ENCODE results near the gene ZC3HAV1L.

DNA sequence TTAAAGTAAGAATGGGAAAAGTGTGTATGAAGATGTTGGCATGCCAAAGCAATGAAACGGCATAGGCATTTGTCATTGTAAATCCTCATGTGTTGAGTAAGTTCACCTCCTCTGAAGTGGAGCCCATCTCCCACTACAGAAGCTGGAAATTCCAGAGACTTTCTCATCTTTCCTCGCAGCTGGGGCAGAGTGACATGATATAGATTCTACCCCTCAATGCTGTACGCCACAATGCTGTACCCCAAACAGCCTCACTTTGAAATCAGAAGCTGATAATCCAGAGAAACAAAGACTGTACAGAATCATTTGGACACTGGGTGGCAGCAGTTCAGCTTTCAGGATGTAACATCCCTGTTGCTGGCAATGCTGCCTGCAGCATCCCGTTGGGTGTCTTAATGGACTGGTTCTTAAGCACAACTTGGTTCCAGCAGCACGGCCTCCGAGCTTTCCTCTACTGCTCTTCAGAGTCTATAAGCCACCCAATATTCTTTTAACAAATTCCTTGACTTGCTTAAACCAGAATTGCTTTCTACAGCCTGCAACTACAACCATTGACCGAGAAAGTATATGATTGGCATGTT is 18.8 kb downstream of the ZC3HAV1L start:
- TF ChIP-seq CHD2 (IDR thresholded peaks at IDR 0.05; ENCODE audit: low read length, partially characterized antibody) (no peak), RNF2 (IDR thresholded peaks at IDR 0.05; ENCODE audit: borderline replicate concordance, low read depth) (no peak), RAD21 (conservative IDR thresholded peaks at IDR 0.05 in 1 of 2, IDR thresholded peaks at IDR 0.05 in 1 of 2) (peak; percentile 74 to 79), EP300 (IDR thresholded peaks at IDR 0.05) (no peak), CBX8 (IDR thresholded peaks at IDR 0.05) (no peak), MAFK (IDR thresholded peaks at IDR 0.05; ENCODE audit: partially characterized antibody) (no peak)
- TF ChIP-seq, protein P1, sequence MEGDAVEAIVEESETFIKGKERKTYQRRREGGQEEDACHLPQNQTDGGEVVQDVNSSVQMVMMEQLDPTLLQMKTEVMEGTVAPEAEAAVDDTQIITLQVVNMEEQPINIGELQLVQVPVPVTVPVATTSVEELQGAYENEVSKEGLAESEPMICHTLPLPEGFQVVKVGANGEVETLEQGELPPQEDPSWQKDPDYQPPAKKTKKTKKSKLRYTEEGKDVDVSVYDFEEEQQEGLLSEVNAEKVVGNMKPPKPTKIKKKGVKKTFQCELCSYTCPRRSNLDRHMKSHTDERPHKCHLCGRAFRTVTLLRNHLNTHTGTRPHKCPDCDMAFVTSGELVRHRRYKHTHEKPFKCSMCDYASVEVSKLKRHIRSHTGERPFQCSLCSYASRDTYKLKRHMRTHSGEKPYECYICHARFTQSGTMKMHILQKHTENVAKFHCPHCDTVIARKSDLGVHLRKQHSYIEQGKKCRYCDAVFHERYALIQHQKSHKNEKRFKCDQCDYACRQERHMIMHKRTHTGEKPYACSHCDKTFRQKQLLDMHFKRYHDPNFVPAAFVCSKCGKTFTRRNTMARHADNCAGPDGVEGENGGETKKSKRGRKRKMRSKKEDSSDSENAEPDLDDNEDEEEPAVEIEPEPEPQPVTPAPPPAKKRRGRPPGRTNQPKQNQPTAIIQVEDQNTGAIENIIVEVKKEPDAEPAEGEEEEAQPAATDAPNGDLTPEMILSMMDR (IDR thresholded peaks at IDR 0.05): peak; percentile 78
- TF ChIP-seq, protein P2, sequence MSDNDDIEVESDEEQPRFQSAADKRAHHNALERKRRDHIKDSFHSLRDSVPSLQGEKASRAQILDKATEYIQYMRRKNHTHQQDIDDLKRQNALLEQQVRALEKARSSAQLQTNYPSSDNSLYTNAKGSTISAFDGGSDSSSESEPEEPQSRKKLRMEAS (IDR thresholded peaks at IDR 0.05): no peak
